Right lobe of liver (tissue), 6 donors: ENCODE data around the gene UMOD. TPM values are rescaled to one million over a fixed set of nuclear protein-coding genes. Genes with fewer than 3 reads are reported as not detected.
A peak's percentile ranks its signal among the peaks of the same experiment; 100 is the strongest.

ENCODE experiments used
- ATAC-seq, 4 donors: fragments of 200-7000 bp; cut with Tn5 transposase; one replicate each; pipeline ENCODE4 v1.9.1; 2020; ENCODE audit warnings: mild to moderate bottlenecking in 4 of 4, moderate library complexity in 4 of 4
- DNase-seq, 3 donors: peaks; one replicate each; pipeline ENCODE4 v3.0.0-alpha.2; 2020
- H3K27ac ChIP-seq, 3 donors: fragments of 200-600 bp; one replicate each; pipeline ENCODE4 v1.8.0; 2022
- H3K27me3 ChIP-seq, 2 donors: fragments of 200-600 bp; one replicate each; pipeline ENCODE4 v1.8.0; 2022
- H3K36me3 ChIP-seq, 4 donors: fragments of 200-600 bp; sonication (generic) in 1 of 4; one replicate each; pipeline versions ENCODE4 v1.5.1 to v1.8.0; 2017 to 2022; ENCODE audit warnings: control low read depth in 1 of 4
- H3K4me1 ChIP-seq, 4 donors: fragments of 200-600 bp; sonication (generic) in 1 of 4; one replicate each; pipeline versions ENCODE4 v1.5.1 to v1.8.0; 2017 to 2022; ENCODE audit warnings: control low read depth in 1 of 4
- H3K4me3 ChIP-seq, 3 donors: fragments of 200-600 bp; one replicate each; pipeline ENCODE4 v1.8.0; 2022
- H3K9me3 ChIP-seq, 4 donors: fragments of 200-600 bp; sonication (generic) in 1 of 4; one replicate each; pipeline versions ENCODE4 v1.5.1 to v1.8.0; 2017 to 2022; ENCODE audit warnings: control low read depth in 1 of 4
- CTCF ChIP-seq, 4 donors: fragments of 200-600 bp in 3 of 4; fragments of 450-650 bp in 1 of 4; IDR thresholded peaks; one replicate each; pipeline versions ENCODE4 v1.5.1 to v1.8.0; 2016 to 2022; ENCODE audit warnings: antibody characterized with exemption in 4 of 4, mild to moderate bottlenecking in 2 of 4
- POLR2A ChIP-seq: fragments of 450-650 bp; IDR thresholded peaks from one replicate; pipeline ENCODE4 v1.6.1; 2017; ENCODE audit warnings: antibody characterized with exemption, mild to moderate bottlenecking
- WGBS: methylation state at CpG from one replicate; pipeline ENCODE4 v1.1.6; 2018; ENCODE audit warnings: low coverage, low lambda C conversion rate; ENCODE audit not compliant: insufficient coverage; ENCODE audit errors: missing lambda C conversion rate; 5-methylcytosine and 5-hydroxymethylcytosine counted together
- intact Hi-C, 2 donors: fragments of 100-400 bp; cut with DNase I; formaldehyde crosslinking; loops; one replicate each; pipeline versions ENCODE4 v1.11.2 to v1.14.1; 2022
- total RNA-seq, 6 experiments: library from RNA; depleted of rRNA in 2 of 6; stranded (reverse); fragments of >200 nt in 2 of 6; fragmentation: NEBNext Ultra II Directional in 3 of 6; extraction: Animal tissue kit (Norgen Biotek cat#: 25700) in 3 of 6; gene quantifications; one replicate each; pipeline versions ENCODE4 v1.1.0 to v1.2.4, GENCODE V29; 2016 to 2023
- donor health status: DM: no; HTN: yes; CAD: no.
- donor health status: DM: no; HTN: no; CAD: no.
- donor health status: DM: no; HTN: no; CAD: no.
- donor health status: DM: no; HTN: yes; CAD: no.
- donor health status: DM: no; HTN: yes; CAD: no.

Gene UMOD
- total RNA-seq, 6 experiments from 2014 or later: not detected

GRCh38 chr16:20393801-20394577 is 41.5 kb upstream of the UMOD start:
- TF ChIP-seq CTCF (IDR thresholded peaks at IDR 0.05): no peak
- no peak for TF ChIP-seq POLR2A
- no peaks in the 10 kb centered on the region for H3K9me3 ChIP-seq
- 0% methylated on average over 1 of the region's 2 CpGs for WGBS
- H3K27ac ChIP-seq: peak overlapping the region in 2 of 3 donors; percentile 56 to 70
- intact Hi-C loops: no loop called here
- ATAC-seq (peak; percentile 69 to 83 (median 76)), DNase-seq (peak in 1 of 3 donors; percentile 70)
- H3K27me3 ChIP-seq: no peaks in the 10 kb centered on the region
- H3K4me3 ChIP-seq: no peak overlapping the region
- peaks cover 0 to 23% (median 5%) of the 10 kb centered on the region in 4 donors for H3K4me1 ChIP-seq
- H3K36me3 ChIP-seq: no peaks in the 10 kb centered on the region

GRCh38 chr16:20391045-20391444 is 38.5 kb upstream of the UMOD start:
- no peak for DNase-seq
- WGBS: 82% methylated on average over 5 of the region's 5 CpGs
- Histone ChIP-seq H3K4me1 (peaks cover 0 to 25% (median 5%) of the 10 kb centered on the region in 4 donors), H3K9me3 (no peaks in the 10 kb centered on the region), H3K36me3 (no peaks in the 10 kb centered on the region), H3K4me3 (no peak overlapping the region), H3K27ac (no peak overlapping the region), H3K27me3 (no peaks in the 10 kb centered on the region)
- intact Hi-C loops: no loop called here
- ATAC-seq: no peak
- no peak for TF ChIP-seq CTCF (IDR thresholded peaks at IDR 0.05)
- no peak for TF ChIP-seq POLR2A

GRCh38 chr16:20388854-20389253 is 36.3 kb upstream of the UMOD start:
- no peak for ATAC-seq
- Histone ChIP-seq H3K9me3 (no peaks in the 10 kb centered on the region), H3K4me3 (no peak overlapping the region), H3K4me1 (peaks cover 0 to 20% (median 4%) of the 10 kb centered on the region in 4 donors), H3K27ac (no peak overlapping the region), H3K36me3 (no peaks in the 10 kb centered on the region), H3K27me3 (no peaks in the 10 kb centered on the region)
- intact Hi-C loops: loop anchor here in 1 of 2 donors (10.0 kb wide), 1 partner anchor 484 kb away; no protein-coding TSS in a partner anchor
- no peak for TF ChIP-seq POLR2A
- TF ChIP-seq CTCF (IDR thresholded peaks at IDR 0.05): no peak
- no CpG with 5 or more reads among the region's 1 CpG for WGBS
- DNase-seq: no peak

DNA sequence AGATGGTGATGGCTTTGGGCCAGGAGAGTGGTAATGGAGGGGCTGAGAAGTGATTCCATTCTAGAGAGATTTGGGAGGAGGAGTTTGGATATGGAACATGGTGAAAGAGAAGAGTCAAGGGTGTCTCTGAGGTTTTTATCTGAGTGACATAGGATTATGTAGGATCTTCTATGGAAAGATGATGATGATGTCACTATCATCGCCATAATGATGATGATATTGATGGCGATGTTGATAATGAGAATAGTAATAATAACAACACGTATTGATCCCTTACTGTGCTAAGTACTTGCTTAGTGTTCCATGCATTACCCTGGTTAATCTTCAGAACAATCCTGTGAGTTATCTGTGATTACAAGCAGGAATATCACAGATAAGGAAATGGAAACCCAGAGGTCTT is 35.5 kb upstream of the UMOD start:
- H3K27ac ChIP-seq: no peak overlapping the region
- intact Hi-C loops: loop anchor here in 1 of 2 donors (10.0 kb wide), 1 partner anchor 483 kb away; no protein-coding TSS in a partner anchor

More for the DNA sequence above, 35.5 kb upstream of the UMOD start:
- ATAC-seq (no peak), DNase-seq (no peak)
- TF ChIP-seq POLR2A: no peak
- TF ChIP-seq CTCF (IDR thresholded peaks at IDR 0.05): no peak
- H3K27me3 ChIP-seq: no peaks in the 10 kb centered on the region
- H3K9me3 ChIP-seq: no peaks in the 10 kb centered on the region
- 95% methylated on average over 3 of the region's 3 CpGs for WGBS
- peaks cover 0 to 15% (median 3%) of the 10 kb centered on the region in 4 donors for H3K4me1 ChIP-seq
- no peak overlapping the region for H3K4me3 ChIP-seq
- H3K36me3 ChIP-seq: no peaks in the 10 kb centered on the region
